Gastrocnemius medialis (tissue), 4 donors: Measurements from ENCODE around the gene KANSL1. TPM values are rescaled to one million over a fixed set of nuclear protein-coding genes. Genes with fewer than 3 reads are reported as not detected.

ENCODE experiments used
- ATAC-seq, 2 donors: fragments of 150-250 bp; one replicate each; pipeline ENCODE4 v1.9.1; 2016
- DNase-seq, 2 donors: peaks; one replicate each; pipeline ENCODE4 v3.0.0-alpha.2; 2019
- H3K27ac ChIP-seq, 4 donors: fragments of 200-600 bp; sonication (generic); 1 replicate in 1 of 4; 2 replicates in 3 of 4; pipeline ENCODE4 v1.5.1; 2016 to 2018; ENCODE audit warnings: mild to moderate bottlenecking in 2 of 4, moderate library complexity in 1 of 4
- H3K27me3 ChIP-seq, 3 donors: fragments of 200-600 bp; sonication (generic) in 2 of 3; 1 replicate in 1 of 3; 2 replicates in 2 of 3; pipeline versions ENCODE4 v1.5.1 to v1.6.0; 2016 to 2019; ENCODE audit warnings: mild to moderate bottlenecking in 1 of 3, moderate library complexity in 1 of 3
- H3K36me3 ChIP-seq, 2 donors: fragments of 200-600 bp; sonication (generic) in 1 of 2; one replicate each; pipeline ENCODE4 v1.5.1; 2017 to 2018
- H3K4me1 ChIP-seq, 2 donors: fragments of 200-600 bp; sonication (generic) in 1 of 2; one replicate each; pipeline ENCODE4 v1.5.1; 2016 to 2017; ENCODE audit warnings: mild to moderate bottlenecking in 2 of 2
- H3K4me3 ChIP-seq, 4 donors: fragments of 200-600 bp; sonication (generic) in 3 of 4; 1 replicate in 1 of 4; 2 replicates in 3 of 4; pipeline ENCODE4 v1.5.1; 2016 to 2019; ENCODE audit warnings: mild to moderate bottlenecking in 2 of 4
- H3K9me3 ChIP-seq, 3 donors: fragments of 200-600 bp; sonication (generic) in 2 of 3; 1 replicate in 1 of 3; 2 replicates in 2 of 3; pipeline ENCODE4 v1.5.1; 2016 to 2019
- CTCF ChIP-seq, 5 experiments: fragments of 450-650 bp in 3 of 5; fragments of 200-600 bp in 2 of 5; sonication (generic) in 2 of 5; IDR thresholded peaks in 4 of 5; conservative IDR thresholded peaks in 1 of 5; 1 replicate in 4 of 5; 2 replicates in 1 of 5; pipeline ENCODE4 v1.5.1; 2016 to 2019; ENCODE audit warnings: antibody characterized with exemption in 5 of 5, mild to moderate bottlenecking in 3 of 5, moderate library complexity in 3 of 5
- POLR2A ChIP-seq, 2 donors: fragments of 450-650 bp; IDR thresholded peaks; one replicate each; pipeline ENCODE4 v1.6.1; 2017; ENCODE audit warnings: antibody characterized with exemption in 2 of 2, mild to moderate bottlenecking in 2 of 2, moderate library complexity in 2 of 2
- in situ Hi-C, 4 donors: fragments of 200-750 bp; cut with MboI; loops; one replicate each; pipeline versions ENCODE4 v1.15.0 to v1.8.0; 2017; ENCODE audit warnings: low sequenced_read_pairs in 4 of 4
- intact Hi-C: fragments of 100-400 bp; cut with DNase I; formaldehyde crosslinking; loops from one replicate; pipeline ENCODE4 v1.15.1; 2023; ENCODE audit warnings: low total_unique reads
- total RNA-seq, 4 donors: library from RNA; depleted of rRNA; stranded (reverse); fragments of >200 nt; gene quantifications; one replicate each; pipeline versions ENCODE4 v1.1.0 to v1.2.3, GENCODE V29; 2016

Gene KANSL1
- total RNA-seq, 4 donors from 2014 or later: 19.9 to 35.9 (median 31.2) TPM

- Histone ChIP-seq H3K27me3 (no peaks in the 10 kb centered on the region), H3K9me3 (no peaks in the 10 kb centered on the region), H3K4me3 (no peak overlapping the region), H3K36me3 (no peaks in the 10 kb centered on the region), H3K4me1 (peaks cover 87 to 91% of the 10 kb centered on the region in 2 donors), H3K27ac (peak overlapping the region; percentile 49 to 72 (median 58))
- ATAC-seq (no peak), DNase-seq (no peak)
- in situ Hi-C loops: no loop called here
- intact Hi-C loops: no loop called here
- no peak for TF ChIP-seq CTCF (IDR thresholded peaks at IDR 0.05 in 4 of 5, conservative IDR thresholded peaks at IDR 0.05 in 1 of 5)
- no peak for TF ChIP-seq POLR2A (IDR thresholded peaks at IDR 0.05)
These were observed 73.2 kb downstream of the KANSL1 start for GRCh38 chr17:46120078-46120477.

GRCh38 chr17:46118964-46119363 is 74.3 kb downstream of the KANSL1 start:
- no peaks in the 10 kb centered on the region for H3K27me3 ChIP-seq
- H3K9me3 ChIP-seq: no peaks in the 10 kb centered on the region
- no peak for TF ChIP-seq POLR2A (IDR thresholded peaks at IDR 0.05)
- TF ChIP-seq CTCF (IDR thresholded peaks at IDR 0.05 in 4 of 5, conservative IDR thresholded peaks at IDR 0.05 in 1 of 5): no peak
- ATAC-seq (no peak), DNase-seq (no peak)
- peaks cover 83 to 87% of the 10 kb centered on the region in 2 donors for H3K4me1 ChIP-seq
- intact Hi-C loops: loop anchor here (5.0 kb wide), 1 partner anchor 37 kb away; no protein-coding TSS in a partner anchor
- H3K4me3 ChIP-seq: no peak overlapping the region
- no peak overlapping the region for H3K27ac ChIP-seq
- in situ Hi-C loops: no loop called here
- no peaks in the 10 kb centered on the region for H3K36me3 ChIP-seq

- ATAC-seq (no peak), DNase-seq (no peak)
- Histone ChIP-seq H3K9me3 (no peaks in the 10 kb centered on the region), H3K27ac (peak overlapping the region in 2 of 4 donors; percentile 7 to 31), H3K4me1 (peaks cover 77 to 78% of the 10 kb centered on the region in 2 donors), H3K4me3 (no peak overlapping the region), H3K36me3 (no peaks in the 10 kb centered on the region), H3K27me3 (no peaks in the 10 kb centered on the region)
- TF ChIP-seq CTCF (IDR thresholded peaks at IDR 0.05 in 4 of 5, conservative IDR thresholded peaks at IDR 0.05 in 1 of 5) (no peak), POLR2A (IDR thresholded peaks at IDR 0.05) (no peak)
- intact Hi-C loops: loop anchor here (5.0 kb wide), 1 partner anchor 36 kb away; no protein-coding TSS in a partner anchor
- in situ Hi-C loops: no loop called here
These were observed 75.2 kb downstream of the KANSL1 start for GRCh38 chr17:46117850-46118696.

- DNase-seq: no peak
- Histone ChIP-seq H3K36me3 (no peaks in the 10 kb centered on the region), H3K4me1 (peaks cover 68 to 69% of the 10 kb centered on the region in 2 donors), H3K4me3 (no peak overlapping the region), H3K27ac (peak overlapping the region in 2 of 4 donors; percentile 12 to 35), H3K9me3 (no peaks in the 10 kb centered on the region), H3K27me3 (no peaks in the 10 kb centered on the region)
- intact Hi-C loops: loop anchor here (5.0 kb wide), 1 partner anchor 35 kb away; no protein-coding TSS in a partner anchor
- TF ChIP-seq POLR2A (IDR thresholded peaks at IDR 0.05) (no peak), CTCF (IDR thresholded peaks at IDR 0.05 in 4 of 5, conservative IDR thresholded peaks at IDR 0.05 in 1 of 5) (no peak)
- in situ Hi-C loops: no loop called here
- no peak for ATAC-seq
These were observed 76.1 kb downstream of the KANSL1 start for GRCh38 chr17:46117117-46117516.
